Measurements from ENCODE around the gene SRR.
A peak's percentile ranks its signal among the peaks of the same experiment; 100 is the strongest.
"Not testable (repeated sequence)": the region's sequence is repeated elsewhere in the genome, so short reads cannot be mapped to it uniquely, and the experiment has no call there.

The SRR gene

DNA sequence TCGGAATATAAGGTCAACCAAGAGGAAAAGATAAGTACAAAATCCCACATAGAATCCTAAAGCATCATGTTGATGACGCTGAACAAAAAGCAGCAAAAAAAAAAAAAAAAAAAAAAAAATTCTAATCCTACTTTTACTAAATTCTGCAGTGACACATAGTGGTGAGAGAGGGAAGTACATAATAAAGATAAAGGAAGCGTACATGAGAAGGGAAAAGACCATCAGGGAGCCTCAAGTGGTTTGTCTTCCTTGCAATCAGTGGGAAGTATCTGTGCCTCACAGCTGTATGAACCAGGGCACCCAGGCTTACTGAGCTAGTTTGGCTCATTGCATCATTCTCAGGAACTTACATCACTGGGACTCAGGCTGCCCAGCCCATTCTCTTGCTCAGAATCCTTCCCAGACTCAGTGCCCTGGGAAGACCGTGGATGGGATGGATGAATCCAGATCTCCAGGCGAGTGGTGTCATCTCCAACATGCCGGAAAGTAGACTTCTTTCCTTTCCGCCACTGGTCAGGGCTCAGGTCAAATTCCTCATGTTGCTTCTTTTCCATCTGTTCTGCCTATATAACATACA lies 21.4 kb upstream of the SRR start:
- no peak overlapping the region for H3K4me3 ChIP-seq (ENCODE audit: low read depth, low read length)
- DNase-seq (ENCODE audit: low read depth), result peak; percentile 91

DNA sequence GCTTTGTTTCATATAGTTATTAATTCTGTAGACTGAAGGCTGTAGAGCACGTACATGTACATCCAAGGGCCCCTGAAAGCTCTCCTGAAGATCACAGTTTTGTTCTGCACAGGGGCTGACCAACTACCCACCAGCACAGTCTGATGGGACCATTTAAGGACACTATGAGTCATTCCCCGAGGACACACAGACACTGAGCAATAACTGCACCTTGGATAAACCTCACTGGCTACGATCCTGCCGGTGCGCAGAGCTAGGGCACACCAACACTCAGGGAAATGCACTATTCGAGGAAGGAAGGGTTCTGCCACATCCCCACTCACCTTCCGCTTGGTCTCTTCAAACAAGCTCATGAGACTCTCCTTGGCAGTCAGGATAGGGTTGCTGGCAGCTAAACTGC lies 20.4 kb upstream of the SRR start:
- no peak for DNase-seq (ENCODE audit: low read depth)
- H3K4me3 ChIP-seq (ENCODE audit: low read depth, low read length), result no peak overlapping the region

DNA sequence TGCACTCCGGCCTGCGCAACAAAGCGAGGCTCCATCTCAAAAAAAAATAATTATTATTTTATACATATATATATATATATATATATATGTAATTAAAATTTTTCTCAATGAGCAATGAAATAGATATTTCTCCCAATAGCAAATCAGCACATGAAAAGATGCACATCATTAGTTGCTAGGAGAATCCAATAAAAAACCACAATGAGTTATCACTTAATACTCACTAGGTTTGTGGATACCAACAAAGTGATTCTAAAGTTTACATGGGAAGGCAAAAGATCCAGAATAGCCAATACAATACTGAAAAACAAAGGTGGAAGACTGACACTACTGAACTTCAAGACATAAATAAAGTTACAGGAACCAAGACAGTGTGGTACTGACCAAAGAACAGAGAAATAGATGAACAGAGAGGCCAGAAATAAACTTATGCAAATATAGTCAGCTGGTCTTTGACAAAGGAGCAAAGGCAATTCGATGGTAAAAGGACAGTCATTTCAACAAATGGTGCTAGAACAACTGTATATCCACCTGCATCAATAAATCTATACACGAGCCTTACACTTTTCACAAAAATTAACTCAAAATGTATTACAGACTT lies 13.8 kb upstream of the SRR start:
- no peak overlapping the region for H3K4me3 ChIP-seq (ENCODE audit: low read depth, low read length)
- no peak for DNase-seq (ENCODE audit: low read depth)

DNA sequence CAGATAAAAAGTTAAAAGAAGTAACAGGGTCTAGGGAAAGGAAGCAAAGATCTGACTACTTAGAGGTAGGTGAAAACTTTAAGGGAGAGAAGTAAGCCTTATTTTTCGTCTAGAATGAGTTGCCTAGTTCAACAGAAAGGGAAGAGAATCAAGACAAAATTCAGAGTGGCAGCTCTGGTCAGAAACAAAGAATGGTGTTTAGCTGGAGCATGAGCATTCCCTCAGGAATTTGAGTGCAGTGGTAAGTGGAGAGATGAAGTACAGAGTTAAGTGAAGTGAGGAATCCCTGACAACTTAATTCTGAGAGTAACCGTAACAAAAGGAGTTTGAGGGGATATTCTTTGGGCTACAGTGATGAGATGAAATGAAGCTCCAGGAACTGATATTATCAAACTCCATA lies 11.7 kb upstream of the SRR start:
- no peak overlapping the region for H3K4me3 ChIP-seq (ENCODE audit: low read depth, low read length)
- no peak for DNase-seq (ENCODE audit: low read depth)

DNA sequence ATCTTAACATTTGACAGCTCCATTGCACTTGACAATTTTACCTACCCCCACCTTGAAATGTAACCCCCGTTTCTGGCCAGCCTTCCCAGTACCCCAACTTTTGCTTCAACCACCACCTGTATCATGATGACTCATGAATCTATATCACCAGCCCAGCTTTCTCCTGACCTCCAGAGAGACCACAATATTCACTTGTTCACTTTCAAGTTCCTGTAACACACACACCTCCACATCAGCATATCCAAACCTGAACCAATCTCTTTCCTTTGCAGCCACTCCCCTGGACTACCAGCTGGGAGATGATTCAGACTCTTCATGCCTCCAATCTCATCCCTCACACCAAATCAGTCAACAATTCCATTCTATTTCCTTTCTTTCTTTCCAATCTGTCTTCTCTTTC lies 8.2 kb upstream of the SRR start:
- no peak for DNase-seq (ENCODE audit: low read depth)
- no peak overlapping the region for H3K4me3 ChIP-seq (ENCODE audit: low read depth, low read length)

DNA sequence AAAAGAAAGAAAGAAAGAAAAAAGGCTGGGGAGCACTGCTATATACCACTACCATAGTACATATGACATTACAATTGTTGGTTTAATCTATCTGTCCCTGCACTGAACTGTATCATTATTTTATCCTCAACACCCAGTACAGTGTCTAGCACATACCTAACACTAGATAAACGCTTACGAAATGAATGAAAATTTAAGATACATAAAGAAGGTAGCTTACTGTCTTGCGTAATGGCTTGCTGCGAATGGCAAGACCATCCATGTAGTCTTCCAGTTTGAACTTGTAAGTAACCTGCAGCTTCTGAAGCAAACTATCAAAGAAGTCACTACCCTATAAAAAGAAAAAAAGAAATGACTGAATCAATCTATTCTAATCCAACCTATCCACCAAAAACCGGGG lies 6.7 kb upstream of the SRR start:
- H3K4me3 ChIP-seq (ENCODE audit: low read depth, low read length), result no peak overlapping the region
- DNase-seq (ENCODE audit: low read depth), result no peak

DNA sequence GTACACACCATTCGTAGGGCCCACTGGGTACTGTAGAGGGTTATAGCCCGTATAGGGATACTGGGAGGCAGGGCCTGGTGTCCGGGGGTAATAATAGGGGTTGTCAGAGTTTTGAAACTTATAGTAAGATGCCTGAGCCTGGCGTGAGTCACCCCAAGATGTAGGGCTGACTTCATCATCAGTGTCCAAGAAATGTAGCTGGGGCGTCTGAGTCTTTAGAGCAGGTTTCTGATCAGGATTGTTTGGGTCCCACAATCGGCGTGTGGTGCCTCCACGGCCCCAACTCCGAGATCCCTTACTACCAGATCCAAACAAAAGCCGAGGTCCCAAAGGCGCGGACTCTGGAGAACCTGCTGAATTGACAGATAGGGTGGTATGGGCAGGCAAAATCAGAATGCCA lies 4.6 kb upstream of the SRR start:
- no peak for DNase-seq (ENCODE audit: low read depth)
- H3K4me3 ChIP-seq (ENCODE audit: low read depth, low read length), result no peak overlapping the region

DNA sequence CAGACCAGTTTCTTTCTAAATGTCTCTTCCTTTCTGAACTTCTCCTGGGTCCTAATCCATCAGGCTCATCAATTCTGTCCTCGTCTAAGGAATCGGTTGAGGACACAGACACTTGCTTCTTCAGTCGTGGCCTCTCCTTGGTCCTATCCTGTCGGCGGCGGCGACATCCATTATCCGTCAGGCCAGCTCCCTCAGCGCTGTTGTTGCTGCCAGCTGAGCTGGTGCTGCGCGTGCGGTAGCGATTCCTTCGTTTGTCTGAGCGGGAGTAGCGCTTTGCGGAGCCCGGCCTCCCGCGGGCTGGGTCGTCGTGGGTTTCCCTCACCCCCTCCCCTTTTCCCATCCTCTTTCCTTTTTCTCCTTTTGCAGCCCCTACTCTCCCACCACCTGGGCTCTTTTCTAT lies 4.0 kb upstream of the SRR start:
- H3K4me3 ChIP-seq (ENCODE audit: low read depth, low read length), result no peak overlapping the region
- no peak for DNase-seq (ENCODE audit: low read depth)

DNA sequence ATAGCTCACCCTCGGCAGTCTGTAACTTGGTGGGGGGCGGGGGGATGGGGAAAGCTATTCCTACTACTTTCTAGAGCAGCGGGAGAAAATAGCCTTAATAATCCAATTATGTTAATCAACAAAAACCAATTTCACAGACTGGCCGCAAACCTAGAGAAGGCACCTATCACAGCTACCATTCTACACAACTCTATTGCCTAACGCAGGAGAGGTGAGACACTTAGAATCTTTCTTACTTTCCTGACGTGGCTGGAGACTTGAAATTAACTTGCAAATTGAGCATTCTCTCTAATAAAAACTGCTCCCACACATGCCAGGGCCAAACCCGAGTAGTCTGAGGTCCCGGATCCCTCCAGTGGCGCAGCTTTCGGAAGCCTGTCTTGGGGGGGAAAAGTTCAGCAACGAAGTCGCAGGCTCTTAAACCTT lies 959 bp upstream of the SRR start:
- H3K4me3 ChIP-seq (ENCODE audit: low read depth, low read length), result peak overlapping the region; percentile 91
- no peak for DNase-seq (ENCODE audit: low read depth)

DNA sequence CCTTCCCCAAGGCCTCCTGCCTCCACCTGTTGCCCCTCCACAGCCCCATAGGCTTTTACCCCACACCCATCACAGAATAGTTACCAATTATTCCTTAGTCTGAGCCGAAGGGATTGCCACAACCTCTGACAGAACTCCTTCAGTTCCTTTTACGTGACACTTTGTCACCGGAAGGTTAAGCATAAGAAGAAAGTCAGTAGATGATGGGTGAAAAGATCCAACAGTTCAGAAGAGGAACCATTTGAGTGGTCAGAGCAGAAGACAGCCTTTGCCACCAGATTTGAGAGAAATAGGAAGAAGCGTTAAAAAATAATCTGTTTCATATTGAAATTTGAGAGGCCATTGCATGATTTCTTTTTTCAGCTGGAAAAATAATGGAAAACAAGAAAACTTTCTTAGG lies 1.2 kb downstream of the SRR start:
- DNase-seq (ENCODE audit: low read depth), result no peak
- H3K4me3 ChIP-seq (ENCODE audit: low read depth, low read length), result no peak overlapping the region

DNA sequence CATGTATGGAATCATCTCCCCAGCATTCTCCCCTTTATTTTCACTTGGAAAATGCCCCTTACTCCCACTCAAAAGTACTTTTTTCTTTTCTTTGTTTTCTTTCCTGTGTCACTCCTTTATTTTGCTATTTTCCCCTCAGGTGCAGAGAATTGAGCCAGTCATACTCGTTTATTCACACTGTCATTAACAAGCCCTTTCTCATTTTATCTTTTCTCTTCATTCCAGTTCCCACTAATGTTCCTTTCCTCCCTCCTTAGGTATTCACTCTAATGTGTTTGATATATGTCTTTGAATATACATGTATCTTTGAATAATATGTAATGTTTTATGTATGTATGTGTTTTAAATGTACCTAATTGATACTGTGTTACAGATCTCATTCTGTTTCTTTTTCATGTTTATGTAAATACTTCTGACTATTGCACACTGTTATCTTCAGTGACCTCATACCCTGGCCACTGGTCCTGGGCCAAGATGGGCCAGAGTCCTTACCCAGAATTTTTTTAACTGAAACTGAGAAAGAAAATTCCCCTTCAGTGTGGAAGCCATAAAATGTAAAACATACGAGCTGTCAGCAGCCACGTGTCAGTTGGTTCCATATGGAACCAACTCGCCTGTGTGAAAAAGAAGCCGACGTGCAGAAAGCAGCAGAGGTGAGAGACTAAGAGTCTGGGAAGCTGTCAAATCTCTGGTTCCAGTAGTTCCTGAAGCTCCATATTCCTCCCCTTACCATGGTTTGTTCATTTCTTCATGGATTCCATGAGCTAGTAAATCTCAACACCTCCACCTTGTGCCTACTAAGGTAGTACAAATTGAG lies 5.8 kb downstream of the SRR start:
- H3K4me3 ChIP-seq (ENCODE audit: low read depth, low read length), result no peak overlapping the region
- no peak for DNase-seq (ENCODE audit: low read depth)

DNA sequence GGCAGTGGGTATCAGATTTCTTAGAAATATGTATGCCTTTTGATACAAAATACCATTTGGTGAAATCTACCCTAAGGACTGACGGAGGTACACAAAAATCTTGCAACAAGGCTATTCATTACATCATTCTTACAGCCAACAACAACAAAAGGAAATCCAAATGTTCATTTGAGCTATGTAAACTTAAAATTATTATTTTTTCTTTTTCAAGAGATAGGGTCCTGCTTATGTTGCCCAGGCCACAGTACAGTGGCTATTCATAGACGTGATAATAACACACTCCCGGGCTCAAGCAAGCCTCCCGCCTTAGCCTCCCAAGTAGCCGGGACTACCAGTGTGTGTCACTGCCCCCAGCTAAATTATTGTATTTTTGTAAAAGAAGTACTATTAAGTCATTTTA lies 9.0 kb downstream of the SRR start:
- DNase-seq (ENCODE audit: low read depth), result no peak
- H3K4me3 ChIP-seq (ENCODE audit: low read depth, low read length), result no peak overlapping the region

DNA sequence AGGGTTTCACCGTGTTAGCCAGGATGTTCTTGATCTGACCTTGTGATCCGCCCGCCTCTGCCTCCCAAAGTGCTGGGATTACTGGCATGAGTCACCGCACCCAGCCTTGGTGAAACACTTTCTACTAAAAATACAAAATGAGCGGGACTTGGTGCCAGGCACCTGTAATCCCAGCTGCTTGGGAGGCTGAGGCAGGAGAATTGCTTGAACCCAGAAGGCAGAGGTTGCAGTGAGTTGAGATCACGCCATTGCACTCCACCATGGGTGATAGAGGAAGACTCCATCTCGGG lies 13.1 kb downstream of the SRR start:
- not testable (repeated sequence) for DNase-seq (ENCODE audit: low read depth); H3K4me3 ChIP-seq (ENCODE audit: low read depth, low read length)

DNA sequence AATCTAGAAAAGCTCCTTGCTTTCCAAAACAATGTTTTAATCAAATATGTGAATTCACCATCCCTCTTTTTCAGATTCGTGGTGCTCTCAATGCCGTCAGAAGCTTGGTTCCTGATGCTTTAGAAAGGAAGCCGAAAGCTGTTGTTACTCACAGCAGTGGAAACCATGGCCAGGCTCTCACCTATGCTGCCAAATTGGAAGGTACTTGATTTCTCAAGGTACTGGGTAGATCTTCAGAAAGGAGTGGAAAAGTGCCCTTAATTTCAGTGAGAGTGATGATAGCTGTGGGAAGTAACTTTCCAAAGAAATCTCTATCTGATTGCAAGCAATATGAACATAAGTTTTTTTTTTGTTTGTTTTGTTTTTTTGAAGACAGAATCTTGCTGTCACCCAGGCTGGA lies 14.0 kb downstream of the SRR start:
- no peak overlapping the region for H3K4me3 ChIP-seq (ENCODE audit: low read depth, low read length)
- no peak for DNase-seq (ENCODE audit: low read depth)

DNA sequence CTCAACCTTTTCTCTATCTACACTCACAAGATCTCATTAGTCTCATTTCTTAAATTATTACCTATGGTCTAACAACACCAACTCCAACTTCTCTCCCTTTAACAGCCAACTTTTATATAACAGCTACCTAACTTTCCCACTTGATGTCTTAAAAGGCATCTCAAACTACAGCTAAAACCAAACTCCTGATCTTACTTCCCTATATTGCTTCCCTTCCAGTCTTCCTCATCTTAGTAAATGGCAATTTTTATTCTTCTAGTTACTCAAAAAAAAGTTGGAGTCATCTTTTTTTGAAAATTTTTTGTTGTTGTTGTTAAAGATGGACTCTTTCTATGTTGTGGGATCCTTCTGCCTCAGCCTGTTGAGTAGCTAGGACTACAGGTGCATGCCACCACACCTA lies 15.3 kb downstream of the SRR start:
- DNase-seq (ENCODE audit: low read depth), result no peak
- no peak overlapping the region for H3K4me3 ChIP-seq (ENCODE audit: low read depth, low read length)

DNA sequence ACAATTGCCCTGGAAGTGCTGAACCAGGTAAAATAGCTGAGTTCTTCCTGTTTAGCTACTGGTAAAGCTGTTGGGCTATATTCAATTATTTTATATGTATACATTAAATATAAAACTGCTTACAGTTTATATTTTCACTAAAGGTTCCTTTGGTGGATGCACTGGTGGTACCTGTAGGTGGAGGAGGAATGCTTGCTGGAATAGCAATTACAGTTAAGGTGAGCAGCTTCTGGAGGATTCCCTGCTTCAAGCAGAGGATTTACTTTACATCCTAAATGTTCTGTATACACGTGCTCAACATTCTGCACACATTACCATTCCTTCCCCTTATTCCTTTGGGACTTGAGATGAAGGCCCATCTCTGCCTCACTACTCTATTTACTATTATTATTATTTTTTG lies 17.6 kb downstream of the SRR start:
- no peak for DNase-seq (ENCODE audit: low read depth)

DNA sequence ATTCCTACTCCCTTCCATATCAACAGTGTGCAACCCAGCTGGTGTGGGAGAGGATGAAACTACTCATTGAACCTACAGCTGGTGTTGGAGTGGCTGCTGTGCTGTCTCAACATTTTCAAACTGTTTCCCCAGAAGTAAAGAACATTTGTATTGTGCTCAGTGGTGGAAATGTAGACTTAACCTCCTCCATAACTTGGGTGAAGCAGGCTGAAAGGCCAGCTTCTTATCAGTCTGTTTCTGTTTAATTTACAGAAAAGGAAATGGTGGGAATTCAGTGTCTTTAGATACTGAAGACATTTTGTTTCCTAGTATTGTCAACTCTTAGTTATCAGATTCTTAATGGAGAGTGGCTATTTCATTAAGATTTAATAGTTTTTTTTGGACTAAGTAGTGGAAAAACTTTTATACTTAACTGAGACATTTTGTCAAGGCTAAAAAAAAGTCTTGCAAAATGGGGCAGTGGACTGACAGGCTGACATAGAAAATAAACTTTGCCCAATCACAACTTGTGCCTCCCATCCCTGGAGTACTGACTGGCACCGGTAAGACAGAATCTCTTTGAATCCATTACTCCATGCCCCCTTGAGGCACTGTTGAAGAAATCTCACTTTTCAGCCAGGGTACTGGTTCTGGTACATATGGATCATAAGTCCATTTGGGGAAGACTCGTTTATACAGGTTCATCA lies 20.0 kb downstream of the SRR start:
- no peak overlapping the region for H3K4me3 ChIP-seq (ENCODE audit: low read depth, low read length)
- no peak for DNase-seq (ENCODE audit: low read depth)

More for the DNA sequence above, 17.6 kb downstream of the SRR start:
- H3K4me3 ChIP-seq (ENCODE audit: low read depth, low read length), result no peak overlapping the region

DNA sequence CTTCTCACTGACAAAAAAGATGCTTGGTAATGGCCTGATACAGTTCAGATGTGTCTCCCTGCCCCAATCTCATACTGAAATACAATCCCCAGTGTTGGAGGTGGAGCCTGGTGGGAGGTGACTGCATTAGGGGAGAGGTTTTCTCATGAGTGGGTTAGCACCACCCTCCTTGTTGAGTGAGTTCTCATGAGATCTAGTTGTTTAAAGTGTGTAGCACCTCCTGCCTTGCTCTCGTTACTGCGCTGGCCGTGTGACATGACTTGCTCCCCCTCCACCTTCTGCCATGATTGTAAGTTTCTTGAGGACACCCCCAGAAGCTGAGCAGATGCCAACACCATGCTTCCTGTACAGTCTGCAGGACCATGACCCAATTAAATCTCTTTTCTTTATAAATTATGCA lies 27.6 kb downstream of the SRR start:
- no peak overlapping the region for H3K4me3 ChIP-seq (ENCODE audit: low read depth, low read length)
- no peak for DNase-seq (ENCODE audit: low read depth)

DNA sequence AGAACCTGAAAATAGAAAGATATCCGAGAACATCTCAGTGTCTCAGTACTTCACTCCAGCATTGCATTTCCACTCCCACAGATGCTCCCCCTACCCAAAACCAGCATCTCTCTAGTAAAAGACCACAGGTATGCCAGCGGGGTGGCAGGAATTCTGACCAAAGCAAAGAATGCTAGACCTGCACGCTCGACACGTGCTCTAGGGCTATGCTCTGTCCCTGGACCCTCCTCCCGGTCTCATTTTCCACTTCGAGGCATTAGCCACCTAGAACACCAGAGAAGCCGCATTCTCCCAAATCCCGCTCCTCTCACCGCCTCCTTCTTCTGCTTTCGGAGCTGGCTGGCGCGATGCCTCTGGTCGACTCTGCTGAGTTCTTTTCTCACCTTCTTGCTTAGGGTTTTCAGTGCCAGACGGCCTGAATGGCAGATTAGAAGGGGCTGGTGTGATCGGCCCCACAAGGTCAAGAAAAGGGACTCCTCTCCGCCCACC lies 32.0 kb downstream of the SRR start:
- peak overlapping the region; percentile 92 for H3K4me3 ChIP-seq (ENCODE audit: low read depth, low read length)
- no peak for DNase-seq (ENCODE audit: low read depth)

DNA sequence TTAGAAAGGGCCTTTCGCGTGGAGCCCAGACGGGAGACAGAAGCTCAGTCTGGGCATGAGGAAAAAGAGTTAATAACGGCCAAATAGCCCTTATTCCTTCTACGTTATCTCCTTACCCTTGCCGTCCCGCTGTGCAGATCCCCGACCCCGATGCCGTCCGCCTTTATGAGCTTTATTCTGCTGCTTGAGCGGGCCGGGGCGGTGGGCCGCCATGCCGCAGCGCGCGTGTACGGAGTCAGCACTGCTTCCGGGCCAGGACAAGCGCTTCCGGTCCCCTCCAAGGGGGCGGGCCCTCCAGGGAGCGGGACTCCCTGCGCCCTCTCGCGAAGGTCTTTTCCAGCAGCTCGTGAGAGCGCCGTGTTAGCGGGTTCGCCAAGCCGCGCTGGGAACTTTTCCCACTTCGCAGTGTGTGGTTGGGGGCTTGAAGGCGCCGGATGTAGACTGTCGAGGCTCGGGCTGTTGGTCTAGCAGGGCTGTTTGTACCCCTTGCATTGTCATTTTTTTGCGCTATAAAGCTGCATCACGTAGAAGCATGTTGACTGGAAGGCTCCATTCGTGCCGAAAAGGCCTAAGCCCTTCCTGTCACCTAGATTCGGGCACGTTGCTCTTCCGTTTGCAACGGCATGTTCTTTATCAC lies 32.6 kb downstream of the SRR start, which contains the start of gene TSR1:
Gene TSR1 (minus strand): TSS at position 243 of the 637 bp plus-strand sequence. CDS start 30 bp downstream, at position 213.
- H3K4me3 ChIP-seq (ENCODE audit: low read depth, low read length), result peak within 1 kb of the TSS; percentile 92
- DNase-seq (ENCODE audit: low read depth), result peak; percentile 62
